Glomerular visceral epithelial cell (primary cell): Measurements from ENCODE around the gene LTBP2.

Source experiments
- DNase-seq: peaks from one replicate; pipeline ENCODE4 v3.0.0-alpha.2; 2016; ENCODE audit errors: extremely low spot score

The LTBP2 gene

DNA sequence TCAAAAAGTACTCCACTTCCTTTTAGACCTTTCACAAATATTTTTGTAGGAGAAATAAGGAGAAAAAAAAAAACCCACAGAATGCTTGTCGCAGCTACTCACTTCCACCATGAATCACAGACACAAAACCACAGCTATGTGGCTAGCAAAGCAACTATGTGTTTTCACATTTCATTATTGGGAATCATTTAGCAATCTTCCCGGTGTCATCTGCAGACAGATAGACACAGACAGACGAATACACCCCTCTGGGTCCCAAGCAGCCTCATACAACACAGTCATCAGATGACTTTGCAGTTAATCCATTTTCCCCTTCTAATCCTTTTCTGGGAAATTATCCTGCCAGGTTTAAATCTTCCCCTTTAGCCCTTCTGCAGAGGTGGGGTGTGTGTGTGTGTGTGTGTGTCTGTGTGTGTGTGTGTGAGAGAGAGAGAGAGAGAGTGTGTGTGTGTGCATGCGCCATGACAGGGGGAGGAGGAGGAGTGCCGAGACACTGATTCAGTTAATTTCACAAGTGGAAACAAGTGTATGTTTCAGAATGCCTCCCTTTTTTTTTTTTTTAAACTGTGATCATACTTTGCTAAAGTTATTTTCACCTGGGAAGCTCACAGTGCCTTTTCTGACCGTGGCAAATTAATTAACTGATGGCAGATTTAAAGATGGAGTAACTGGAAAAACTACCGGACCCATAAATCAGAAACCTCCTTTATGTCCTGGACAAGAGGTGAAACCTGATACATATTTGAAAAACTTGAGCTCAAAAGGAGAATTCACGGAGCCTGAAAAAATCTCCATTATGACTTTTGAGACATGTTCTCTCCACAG lies 39.9 kb downstream of the LTBP2 start:
- DNase-seq, result peak; percentile 97

- no peak for DNase-seq
Measured at GRCh38 chr14:74571441-74571841, 40.6 kb downstream of the LTBP2 start.

- DNase-seq, result no peak
Measured at GRCh38 chr14:74570696-74571095, 41.3 kb downstream of the LTBP2 start.

- DNase-seq, result no peak
Measured at GRCh38 chr14:74569806-74570591, 42.0 kb downstream of the LTBP2 start.

- DNase-seq, result no peak
Measured at GRCh38 chr14:74569387-74569786, 42.6 kb downstream of the LTBP2 start.

DNA sequence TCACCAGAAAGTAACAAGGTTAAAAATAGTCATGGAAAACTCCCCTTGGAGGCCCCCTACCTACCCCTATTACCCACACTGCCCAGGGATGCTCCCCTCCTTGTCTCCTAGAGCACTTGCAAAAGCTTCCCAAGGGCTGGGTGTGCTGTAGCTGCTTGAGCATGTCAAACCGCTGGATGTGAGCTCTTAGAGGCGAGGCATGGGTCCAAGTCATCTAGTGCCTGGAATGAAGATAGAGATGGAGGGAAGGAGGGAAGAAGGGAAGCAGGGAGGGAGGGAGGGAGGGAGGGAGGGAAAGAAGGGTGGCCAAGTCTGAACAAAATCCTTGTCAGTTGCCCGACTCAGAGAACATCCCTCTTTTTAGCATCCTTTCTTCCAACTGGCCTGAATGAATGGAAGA lies 43.1 kb downstream of the LTBP2 start:
- DNase-seq, result no peak

GRCh38 chr14:74568380-74568649 lies 43.7 kb downstream of the LTBP2 start:
- no peak for DNase-seq

- no peak for DNase-seq
Measured at GRCh38 chr14:74567646-74568379, 44.2 kb downstream of the LTBP2 start.

DNA sequence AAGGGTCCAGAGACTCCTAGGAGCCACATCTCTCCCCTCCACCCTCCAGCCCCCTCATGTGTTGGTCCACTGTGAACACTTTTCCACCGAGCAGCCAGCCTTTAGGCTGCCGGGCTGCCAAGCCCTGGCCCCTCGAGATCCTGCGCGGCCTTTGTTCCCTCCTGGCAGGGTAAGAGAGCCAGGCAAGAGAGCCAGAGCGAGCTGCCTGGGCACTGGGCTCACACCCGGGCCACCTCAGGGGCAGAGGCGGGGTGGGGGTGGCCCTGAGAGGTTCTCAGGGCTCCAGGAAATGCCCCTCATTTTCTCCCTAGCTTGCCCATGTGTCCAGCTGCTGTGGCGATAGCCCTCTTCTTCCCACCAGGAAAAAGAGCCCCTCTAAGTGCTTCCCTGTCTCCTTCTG lies 44.8 kb downstream of the LTBP2 start:
- DNase-seq, result no peak

DNA sequence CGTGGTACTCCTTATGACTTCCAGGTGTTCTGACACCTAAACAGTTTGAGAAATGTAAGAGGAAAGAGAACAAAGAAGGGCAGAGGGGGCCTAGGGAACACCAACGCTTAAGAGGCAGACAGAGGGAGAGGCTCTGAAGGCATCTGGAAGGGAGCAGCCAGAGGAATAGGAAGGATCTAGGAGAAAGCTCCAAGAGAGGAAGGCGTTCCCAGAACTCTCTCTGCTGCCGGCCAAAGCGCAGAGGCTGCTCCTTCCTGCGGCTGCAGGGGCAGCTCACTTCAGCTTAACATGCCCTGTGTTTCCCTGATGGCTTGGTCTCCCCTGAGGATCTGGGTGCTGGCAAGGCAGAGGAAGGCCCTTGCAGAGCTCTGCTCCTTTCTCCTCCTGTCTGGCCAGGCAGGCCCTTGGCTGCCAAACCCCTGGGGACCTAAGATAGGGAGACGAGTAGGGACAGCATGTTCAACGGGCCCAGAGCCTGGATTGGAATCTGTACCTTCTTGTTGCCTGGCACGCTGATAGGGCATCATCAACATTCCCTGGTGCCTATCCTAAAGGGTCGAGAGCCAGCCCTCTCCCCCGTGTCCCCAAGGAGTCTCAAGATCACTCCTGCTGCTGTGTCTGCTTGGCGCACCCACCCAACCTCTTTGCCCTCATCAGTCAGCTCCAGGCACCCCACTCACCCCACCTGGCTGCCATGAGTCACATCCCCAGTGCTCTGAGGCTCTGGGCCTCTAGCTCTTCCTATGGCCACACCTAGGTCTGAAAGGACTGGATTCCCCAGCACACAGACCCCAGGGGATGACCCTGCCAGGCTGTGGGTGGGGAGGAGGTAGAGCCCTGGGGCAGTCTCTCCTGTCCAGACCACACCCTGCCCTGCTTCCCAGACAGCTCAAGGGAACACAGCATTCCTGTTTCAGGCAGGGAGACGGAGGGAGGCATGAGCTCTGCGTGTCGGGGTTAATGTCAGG lies 45.6 kb downstream of the LTBP2 start:
- DNase-seq, result peak; percentile 49

GRCh38 chr14:74563586-74564159 lies 48.4 kb downstream of the LTBP2 start:
- DNase-seq, result no peak

GRCh38 chr14:74563233-74563585 lies 48.8 kb downstream of the LTBP2 start:
- no peak for DNase-seq

DNA sequence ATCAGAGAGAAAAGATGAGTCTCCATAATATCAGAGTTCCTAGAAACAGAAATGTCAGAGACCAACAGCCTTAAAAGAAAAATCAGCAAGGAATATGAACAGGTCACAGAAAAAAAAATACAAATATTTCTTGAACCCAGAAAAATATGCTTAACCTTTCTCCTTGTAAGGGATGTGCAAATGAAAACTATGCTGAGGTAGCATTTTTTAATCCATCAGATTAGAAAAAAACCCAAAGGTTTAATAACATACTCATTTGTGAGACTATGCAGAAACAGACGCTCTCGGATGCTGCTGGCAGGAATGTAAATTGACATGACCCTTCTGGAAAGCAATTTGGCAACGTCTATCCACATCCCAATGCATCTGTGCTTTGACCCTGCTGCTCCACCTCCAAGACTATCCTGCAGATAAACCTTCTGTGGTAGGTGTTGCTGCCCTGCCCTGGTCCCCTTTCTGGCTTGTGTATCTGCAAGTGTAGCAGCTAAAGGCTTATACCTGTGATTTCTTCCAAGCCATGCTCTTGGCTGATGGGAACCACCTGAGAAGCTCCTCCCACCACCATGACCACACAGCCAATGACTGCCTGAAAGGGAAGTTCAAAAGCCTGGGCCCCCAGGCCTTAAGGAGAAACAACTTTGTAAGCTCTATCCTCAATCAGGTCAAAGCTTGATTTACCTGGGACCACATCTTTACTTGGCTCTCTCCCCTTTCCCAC lies 49.4 kb downstream of the LTBP2 start:
- DNase-seq, result no peak

DNA sequence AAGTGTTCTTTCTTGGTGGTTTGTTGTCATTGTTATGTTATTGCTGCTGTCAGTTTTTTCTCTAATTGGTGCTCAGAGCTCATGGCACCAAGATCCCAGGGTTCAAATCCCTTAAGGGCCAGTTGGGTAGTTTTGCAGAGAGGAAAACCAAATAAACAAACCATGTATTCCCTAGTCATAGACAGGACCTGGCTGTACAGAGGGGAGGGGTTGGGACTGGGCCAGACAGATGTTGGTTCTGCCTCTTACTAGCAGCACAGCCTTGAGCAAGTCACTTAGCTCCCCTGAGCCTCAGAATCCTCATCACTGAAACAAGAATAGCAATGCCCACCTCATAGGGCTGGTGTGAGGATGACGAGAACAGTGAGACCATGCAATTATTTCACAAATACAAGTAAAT lies 53.4 kb downstream of the LTBP2 start:
- no peak for DNase-seq

DNA sequence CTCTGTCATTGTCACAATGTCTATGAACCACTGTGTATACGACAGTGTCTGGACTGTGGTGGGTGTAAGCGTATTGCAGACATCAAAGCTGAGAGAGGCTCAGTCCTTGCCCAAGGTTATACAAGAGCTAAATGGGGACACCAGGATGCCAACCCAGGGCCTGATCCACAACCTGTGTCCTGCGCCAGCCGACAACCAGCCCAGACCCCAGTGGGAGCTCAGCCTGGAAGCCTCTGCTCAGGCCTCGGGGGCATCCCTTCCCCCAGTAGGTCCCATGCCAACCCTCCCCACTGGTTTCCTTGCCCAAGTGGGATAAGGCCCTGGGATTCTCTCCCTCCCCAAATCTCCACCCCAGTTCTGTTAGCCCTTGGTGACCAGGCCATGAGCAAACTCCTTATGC lies 54.3 kb downstream of the LTBP2 start:
- no peak for DNase-seq

- no peak for DNase-seq
Measured at GRCh38 chr14:74555476-74556050, 56.5 kb downstream of the LTBP2 start.

GRCh38 chr14:74554742-74555362 lies 57.2 kb downstream of the LTBP2 start:
- no peak for DNase-seq

GRCh38 chr14:74552623-74553022 lies 59.4 kb downstream of the LTBP2 start:
- DNase-seq, result no peak

DNA sequence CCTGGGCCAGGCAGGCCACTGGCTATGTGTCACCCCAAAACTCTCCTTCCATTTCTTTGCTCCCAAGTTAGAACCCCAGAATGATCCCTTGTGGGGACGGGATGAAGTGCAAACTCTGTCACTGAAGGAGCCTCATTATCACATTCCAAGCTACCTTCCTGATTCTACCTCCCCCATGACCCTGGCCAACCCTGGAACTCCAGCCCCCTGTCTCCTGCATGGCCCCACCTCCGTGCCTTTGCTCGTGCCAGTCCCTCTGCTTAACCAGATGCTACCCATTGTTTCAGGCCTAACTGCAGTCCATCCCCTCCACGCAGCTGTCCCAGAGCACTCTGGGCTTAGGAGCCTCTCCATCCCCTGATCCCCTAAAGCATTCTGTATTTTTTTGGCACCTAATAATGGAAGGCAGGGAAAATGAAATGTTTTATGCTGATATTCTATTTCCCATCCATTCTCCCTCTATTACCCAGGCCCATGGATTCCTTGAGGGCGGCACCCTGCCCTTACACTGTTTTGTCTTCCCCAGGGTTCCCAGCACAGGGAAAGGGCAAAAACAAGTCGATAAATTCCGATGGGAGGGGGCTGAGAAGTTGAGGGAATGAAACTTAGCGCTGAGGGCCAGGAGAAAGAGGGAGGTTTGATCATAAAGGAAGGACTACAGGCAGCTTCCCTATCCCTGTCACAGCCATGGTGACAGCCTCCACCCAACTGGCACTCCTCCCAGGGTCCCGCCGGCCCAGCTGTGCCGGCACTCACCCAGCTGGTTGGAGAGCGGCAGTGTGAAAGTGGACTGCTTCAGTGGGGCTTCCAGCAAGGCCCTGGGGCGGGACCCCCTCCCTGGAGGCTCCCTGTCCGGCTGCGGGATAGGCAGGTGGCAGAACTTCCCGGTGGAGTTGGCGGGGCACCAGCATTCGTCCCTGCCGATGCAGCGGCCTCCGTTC lies 60.3 kb downstream of the LTBP2 start:
- DNase-seq, result no peak
